ENCODE data around the gene CA11.

The CA11 gene

GRCh38 chr19:48628486-48629296, 17.3 kb downstream of the CA11 start:
- DNase-seq (ENCODE audit: extremely low spot score), result no peak
- ChIA-PET POLR2A (no interaction called here), CTCF (interaction anchor here (0.8 to 1.2 kb wide), 2 partner anchors 12 to 113 kb away, joined by 3 read pairs; no protein-coding TSS in a partner anchor)

GRCh38 chr19:48627865-48628314, 18.1 kb downstream of the CA11 start:
- ChIA-PET POLR2A (no interaction called here), CTCF (interaction anchor here (0.8 to 1.4 kb wide), 3 partner anchors 11 to 138 kb away, joined by 3 read pairs; no protein-coding TSS in a partner anchor)
- TF ChIP-seq CTCF (IDR thresholded peaks at IDR 0.05; ENCODE audit: control extremely low read depth, extremely low read depth, low read depth, missing control alignments), result no peak
- no peak for DNase-seq (ENCODE audit: extremely low spot score)

More at GRCh38 chr19:48628486-48629296, 17.3 kb downstream of the CA11 start:
- TF ChIP-seq CTCF (IDR thresholded peaks at IDR 0.05; ENCODE audit: control extremely low read depth, extremely low read depth, low read depth, missing control alignments), result no peak

- no peak for DNase-seq (ENCODE audit: extremely low spot score)
- no peak for TF ChIP-seq CTCF (IDR thresholded peaks at IDR 0.05; ENCODE audit: control extremely low read depth, extremely low read depth, low read depth, missing control alignments)
- CTCF ChIA-PET, result interaction anchor here (1.2 to 1.4 kb wide), 2 partner anchors 112 to 138 kb away, joined by 3 read pairs; no protein-coding TSS in a partner anchor
- POLR2A ChIA-PET, result no interaction called here
Observed at GRCh38 chr19:48627201-48627864, 18.7 kb downstream of the CA11 start.

- ChIA-PET CTCF (interaction anchor here (3.9 kb wide), 1 partner anchor 8 kb away, joined by 20 read pairs; no protein-coding TSS in a partner anchor), POLR2A (no interaction called here)
- DNase-seq (ENCODE audit: extremely low spot score), result no peak
- no peak for TF ChIP-seq CTCF (IDR thresholded peaks at IDR 0.05; ENCODE audit: control extremely low read depth, extremely low read depth, low read depth, missing control alignments)
Observed at GRCh38 chr19:48625891-48626327, 20.1 kb downstream of the CA11 start.

GRCh38 chr19:48624791-48625723, 20.9 kb downstream of the CA11 start:
- POLR2A ChIA-PET, result no interaction called here
- no peak for DNase-seq (ENCODE audit: extremely low spot score)

More at GRCh38 chr19:48624791-48625723, 20.9 kb downstream of the CA11 start:
- TF ChIP-seq CTCF (IDR thresholded peaks at IDR 0.05; ENCODE audit: control extremely low read depth, extremely low read depth, low read depth, missing control alignments), result no peak
- CTCF ChIA-PET, result interaction anchor here (1.1 to 3.9 kb wide), 2 partner anchors 9 to 136 kb away, joined by 3 to 20 read pairs; no protein-coding TSS in a partner anchor

All from GM10248 (cell line).